Measurements from ENCODE around the gene SESTD1. TPM values are rescaled to one million over a fixed set of nuclear protein-coding genes. Genes with fewer than 3 reads are reported as not detected.

SESTD1 gene
- total and polyA plus RNA-seq, 2 of the 4 experiments (the other 2 are of a cell fraction), result 8.4 to 12.7 TPM

DNA sequence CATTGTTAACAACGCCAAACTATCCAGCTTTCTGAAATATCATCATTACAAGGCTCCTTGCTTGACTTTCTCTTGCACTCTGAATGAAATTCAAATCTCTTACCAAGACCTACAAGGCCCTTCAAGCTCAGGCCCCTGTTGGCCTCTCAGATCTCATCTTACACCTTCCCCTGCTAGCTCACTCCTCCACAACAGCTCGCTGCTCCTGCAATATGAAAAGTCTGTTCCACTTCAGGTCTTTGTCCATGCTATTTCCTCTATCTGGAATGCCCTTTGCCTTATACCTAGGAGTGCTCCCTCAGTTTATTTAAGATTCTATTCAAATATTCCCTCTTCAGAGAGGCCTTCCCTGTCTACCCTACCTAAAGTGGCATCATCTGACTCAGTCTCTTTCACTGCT, 91.7 kb downstream of the SESTD1 start:
- Histone ChIP-seq H2BK5ac (ENCODE audit: low read depth, low read length, poor library complexity, severe bottlenecking) (no peak overlapping the region), H3K9me3 (ENCODE audit: control insufficient read depth, insufficient read depth, low read length) (no peaks in the 10 kb centered on the region), H3K27ac (ENCODE audit: insufficient read depth, low read length) (no peak overlapping the region), H3K79me1 (ENCODE audit: low read depth in 1 of 2, low read length in 2 of 2) (no peaks in the 10 kb centered on the region), H4K8ac (ENCODE audit: low read depth in 2 of 2, low read length in 2 of 2) (no peak overlapping the region), H3K4me3 (ENCODE audit: insufficient read depth, low read depth, low read length) (no peak overlapping the region), H3K9me1 (ENCODE audit: insufficient read depth, low read length) (no peaks in the 10 kb centered on the region), H4K20me1 (ENCODE audit: insufficient read depth, low read length) (no peaks in the 10 kb centered on the region), H3K4me2 (ENCODE audit: low read depth, low read length) (no peak overlapping the region), H4K91ac (ENCODE audit: insufficient read depth, low read depth, low read length) (no peak overlapping the region), H2BK20ac (ENCODE audit: low read depth, low read length) (no peak overlapping the region), H2AK9ac (replicated peaks; ENCODE audit: low read depth, low read length, poor library complexity) (no peak overlapping the region), H3K23ac (ENCODE audit: low read depth, low read length) (no peak overlapping the region), H3K18ac (ENCODE audit: low read depth, low read length) (no peak overlapping the region), H3K27me3 (ENCODE audit: control insufficient read depth, insufficient read depth, low read length) (no peaks in the 10 kb centered on the region), H3K36me3 (ENCODE audit: control insufficient read depth, insufficient read depth, low read length) (peaks cover 7% of the 10 kb centered on the region), H2AFZ (replicated peaks; ENCODE audit: low read length, poor library complexity) (no peak overlapping the region), H2BK15ac (ENCODE audit: low read depth, low read length) (no peak overlapping the region), H3K4me1 (ENCODE audit: control insufficient read depth, insufficient read depth, low read length) (no peaks in the 10 kb centered on the region), H3K14ac (replicated peaks; ENCODE audit: low read depth, low read length) (no peak overlapping the region), H3K9ac (ENCODE audit: low read depth, low read length) (no peak overlapping the region), H3K4ac (ENCODE audit: low read depth, low read length) (no peak overlapping the region), H2AK5ac (ENCODE audit: low read depth, low read length) (no peak overlapping the region), H2BK120ac (ENCODE audit: low read depth, low read length) (no peak overlapping the region), H3K56ac (ENCODE audit: extremely low read depth, insufficient read depth, low read length) (no peak overlapping the region), H4K5ac (ENCODE audit: low read depth, low read length) (no peak overlapping the region)
- TF ChIP-seq POLR2A (IDR thresholded peaks at IDR 0.05; ENCODE audit: low read depth, low read length) (no peak), FOS (IDR thresholded peaks at IDR 0.05; ENCODE audit: low read depth, low read length) (no peak), MXI1 (IDR thresholded peaks at IDR 0.05; ENCODE audit: borderline replicate concordance, low read depth, low read length) (no peak)
- TF ChIP-seq, protein P1, sequence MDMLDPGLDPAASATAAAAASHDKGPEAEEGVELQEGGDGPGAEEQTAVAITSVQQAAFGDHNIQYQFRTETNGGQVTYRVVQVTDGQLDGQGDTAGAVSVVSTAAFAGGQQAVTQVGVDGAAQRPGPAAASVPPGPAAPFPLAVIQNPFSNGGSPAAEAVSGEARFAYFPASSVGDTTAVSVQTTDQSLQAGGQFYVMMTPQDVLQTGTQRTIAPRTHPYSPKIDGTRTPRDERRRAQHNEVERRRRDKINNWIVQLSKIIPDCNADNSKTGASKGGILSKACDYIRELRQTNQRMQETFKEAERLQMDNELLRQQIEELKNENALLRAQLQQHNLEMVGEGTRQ (IDR thresholded peaks at IDR 0.05; ENCODE audit: low read depth, low read length), result no peak
- TF ChIP-seq, protein P2, sequence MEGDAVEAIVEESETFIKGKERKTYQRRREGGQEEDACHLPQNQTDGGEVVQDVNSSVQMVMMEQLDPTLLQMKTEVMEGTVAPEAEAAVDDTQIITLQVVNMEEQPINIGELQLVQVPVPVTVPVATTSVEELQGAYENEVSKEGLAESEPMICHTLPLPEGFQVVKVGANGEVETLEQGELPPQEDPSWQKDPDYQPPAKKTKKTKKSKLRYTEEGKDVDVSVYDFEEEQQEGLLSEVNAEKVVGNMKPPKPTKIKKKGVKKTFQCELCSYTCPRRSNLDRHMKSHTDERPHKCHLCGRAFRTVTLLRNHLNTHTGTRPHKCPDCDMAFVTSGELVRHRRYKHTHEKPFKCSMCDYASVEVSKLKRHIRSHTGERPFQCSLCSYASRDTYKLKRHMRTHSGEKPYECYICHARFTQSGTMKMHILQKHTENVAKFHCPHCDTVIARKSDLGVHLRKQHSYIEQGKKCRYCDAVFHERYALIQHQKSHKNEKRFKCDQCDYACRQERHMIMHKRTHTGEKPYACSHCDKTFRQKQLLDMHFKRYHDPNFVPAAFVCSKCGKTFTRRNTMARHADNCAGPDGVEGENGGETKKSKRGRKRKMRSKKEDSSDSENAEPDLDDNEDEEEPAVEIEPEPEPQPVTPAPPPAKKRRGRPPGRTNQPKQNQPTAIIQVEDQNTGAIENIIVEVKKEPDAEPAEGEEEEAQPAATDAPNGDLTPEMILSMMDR (conservative IDR thresholded peaks at IDR 0.05; ENCODE audit: low read depth, low read length), result no peak
- DNase-seq, result no peak
- in situ Hi-C loops (cut with MboI; ENCODE audit: low sequenced_read_pairs), result no loop called here
- no peak for ATAC-seq (ENCODE audit: low read depth)
- CTCF ChIA-PET, result no interaction called here
- dilution Hi-C loops (cut with HindIII; ENCODE audit: low sequenced_read_pairs, unreplicated experiment), result no loop called here
- POLR2A ChIA-PET (ENCODE audit: unreplicated experiment), result no interaction called here
- intact Hi-C loops (cut with micrococcal nuclease), result no loop called here
- 82% methylated on average over 2 of the region's 2 CpGs; no CpG with 5 or more reads in 1 of the 2 experiments for WGBS, 2 experiments (ENCODE audit: extremely low coverage in 2 of 2, insufficient read length in 1 of 2)
- no TSS peak for BruUV-seq (replicated peaks)
